Left hindlimb (tissue), 1 donor: ENCODE results near the gene JMJD8.
"Not testable (repeated sequence)": the region's sequence is repeated elsewhere in the genome, so short reads cannot be mapped to it uniquely, and the experiment has no call there.

Experiments
- DNase-seq: peaks from one replicate; pipeline ENCODE4 v3.0.0-alpha.2; 2018

The JMJD8 gene

GRCh38 chr16:708019-708418 lies 23.9 kb upstream of the JMJD8 start:
- DNase-seq = no peak

- DNase-seq = no peak
These were observed 23.0 kb upstream of the JMJD8 start for GRCh38 chr16:707062-707538.

DNA sequence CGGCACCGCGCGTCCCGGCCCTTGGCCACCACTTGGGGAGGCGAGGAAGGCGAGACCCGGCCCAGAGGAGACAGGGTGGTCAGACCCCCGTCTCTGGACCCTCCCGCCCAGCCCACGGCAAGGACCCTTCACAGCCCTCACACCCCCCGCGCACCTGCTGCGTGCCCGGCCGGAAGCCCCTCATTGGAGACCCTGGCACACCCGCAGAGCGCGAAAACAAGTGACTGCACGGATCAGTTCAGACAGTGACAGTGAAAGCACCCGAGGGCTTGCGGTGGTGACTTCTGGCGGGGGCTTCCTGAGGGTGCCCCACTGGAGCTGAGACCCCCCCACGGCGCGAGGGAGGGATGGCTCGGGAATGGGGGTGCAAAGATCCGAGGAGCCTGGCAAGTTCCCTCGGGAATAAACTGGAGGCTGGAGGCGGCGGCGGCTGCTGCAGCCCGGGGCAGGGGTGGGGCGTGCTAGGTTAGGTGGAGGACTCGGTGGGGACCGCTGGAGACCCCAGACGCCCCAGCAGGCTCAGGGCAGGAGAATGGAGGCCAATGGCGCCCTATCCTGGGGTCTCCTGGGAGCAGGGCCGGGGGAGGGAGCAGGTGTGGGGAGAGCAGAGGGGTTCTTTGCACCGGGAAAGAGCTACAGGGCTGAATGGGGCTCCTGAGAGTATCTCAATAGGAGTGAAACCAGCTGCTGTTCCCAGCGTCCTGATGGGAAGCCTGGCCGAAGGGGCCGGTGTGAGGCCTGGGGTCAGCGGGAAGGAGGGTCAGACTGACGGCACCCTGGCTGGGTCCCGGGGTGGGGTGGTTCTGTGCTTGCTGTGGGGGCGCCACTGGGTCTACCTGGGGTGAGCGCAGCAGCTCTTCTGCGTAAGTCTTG lies 22.3 kb upstream of the JMJD8 start:
- no peak for DNase-seq

GRCh38 chr16:705431-706188 lies 21.5 kb upstream of the JMJD8 start, which contains the start of gene FBXL16:
Gene FBXL16, minus strand, starts transcription at chr16:705801. Its CDS starts 8,396 bp downstream, at chr16:697405.
- no peak for DNase-seq

- no peak for DNase-seq
These were observed 20.6 kb upstream of the JMJD8 start for GRCh38 chr16:704552-705380.

DNA sequence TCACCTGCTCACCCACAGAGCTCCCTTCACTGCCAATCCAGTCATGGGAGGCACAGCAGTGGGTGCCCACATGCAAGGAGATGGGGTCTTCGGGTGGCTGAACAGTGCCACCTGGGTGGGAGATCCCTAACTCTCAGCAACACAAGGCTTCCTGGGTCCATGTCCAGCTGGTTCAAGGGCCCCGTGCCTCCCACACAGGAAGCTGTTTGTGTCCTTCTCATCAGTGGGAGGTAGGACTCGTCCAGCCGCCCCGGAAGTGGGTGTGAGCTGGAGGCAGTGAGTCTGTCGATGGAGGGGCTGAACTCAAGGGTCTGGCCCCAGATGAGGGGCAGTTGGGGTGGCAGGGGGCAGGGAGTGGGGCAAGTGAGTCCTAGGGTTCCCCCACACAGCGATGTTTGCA lies 19.9 kb upstream of the JMJD8 start:
- DNase-seq = no peak

DNA sequence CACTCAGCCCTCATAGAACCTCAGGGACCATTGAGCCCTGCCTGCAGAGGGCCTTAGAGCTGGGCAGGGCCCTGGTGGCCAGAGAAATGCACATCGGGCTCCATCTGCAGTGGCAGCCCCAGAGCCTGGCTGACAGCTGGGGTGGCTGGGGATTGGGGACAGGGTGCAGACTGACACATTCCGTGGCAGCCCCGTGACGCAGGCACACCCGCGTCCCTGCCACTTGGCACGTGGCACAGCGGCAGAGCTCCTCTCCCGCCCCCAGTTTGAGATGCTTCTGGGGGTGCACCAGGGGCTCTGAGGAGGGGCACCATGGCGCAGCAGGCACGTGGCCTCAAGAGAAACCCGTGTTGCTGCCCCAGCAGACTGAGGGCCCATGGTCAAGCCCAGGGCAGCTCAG lies 19.3 kb upstream of the JMJD8 start:
- DNase-seq = no peak

GRCh38 chr16:702341-702740 lies 18.2 kb upstream of the JMJD8 start:
- DNase-seq = no peak

DNA sequence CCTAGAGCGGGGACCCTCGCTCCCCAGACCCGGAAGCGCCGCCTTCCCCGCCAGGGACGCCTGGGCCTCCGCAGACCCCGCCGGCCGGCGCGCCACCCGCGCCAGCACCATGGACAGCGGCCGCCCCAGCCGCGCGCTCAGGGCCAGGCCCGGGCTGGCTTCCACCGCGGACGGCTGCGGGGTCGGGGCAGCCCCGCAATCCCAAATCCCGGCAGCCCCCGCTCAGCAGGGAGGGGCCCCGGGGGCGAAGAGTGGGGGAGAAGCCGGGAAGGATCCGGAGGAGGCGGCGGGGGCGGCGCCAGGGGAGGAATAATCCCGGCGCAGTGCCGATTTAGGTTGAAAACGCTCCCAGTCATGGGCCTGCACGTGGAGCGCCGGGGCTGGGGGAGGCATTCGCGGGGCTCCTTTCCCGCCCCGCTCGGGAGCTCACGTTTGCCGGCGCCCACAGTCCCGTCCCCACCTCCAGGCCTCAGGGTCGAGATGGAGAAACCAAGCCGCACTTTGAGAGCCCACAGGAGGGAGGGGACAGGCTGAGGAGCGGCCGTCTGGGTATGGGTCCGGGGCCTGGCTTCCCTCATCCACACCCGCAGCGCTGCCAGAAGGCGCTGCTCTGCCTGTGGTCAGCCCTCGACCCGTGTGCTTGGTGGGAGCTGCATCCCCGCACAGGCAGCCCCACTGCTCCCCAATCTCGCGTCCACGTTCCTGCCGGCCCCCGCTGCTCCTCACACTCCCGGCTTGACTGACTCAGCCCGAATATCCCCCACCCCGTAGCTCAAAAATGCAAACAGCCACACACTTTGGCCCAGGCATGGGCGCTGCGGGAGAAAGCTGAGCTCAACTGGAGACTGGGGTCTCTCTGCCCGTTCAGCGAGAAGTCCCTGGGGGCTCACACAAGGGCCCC lies 16.8 kb upstream of the JMJD8 start:
- DNase-seq = no peak

DNA sequence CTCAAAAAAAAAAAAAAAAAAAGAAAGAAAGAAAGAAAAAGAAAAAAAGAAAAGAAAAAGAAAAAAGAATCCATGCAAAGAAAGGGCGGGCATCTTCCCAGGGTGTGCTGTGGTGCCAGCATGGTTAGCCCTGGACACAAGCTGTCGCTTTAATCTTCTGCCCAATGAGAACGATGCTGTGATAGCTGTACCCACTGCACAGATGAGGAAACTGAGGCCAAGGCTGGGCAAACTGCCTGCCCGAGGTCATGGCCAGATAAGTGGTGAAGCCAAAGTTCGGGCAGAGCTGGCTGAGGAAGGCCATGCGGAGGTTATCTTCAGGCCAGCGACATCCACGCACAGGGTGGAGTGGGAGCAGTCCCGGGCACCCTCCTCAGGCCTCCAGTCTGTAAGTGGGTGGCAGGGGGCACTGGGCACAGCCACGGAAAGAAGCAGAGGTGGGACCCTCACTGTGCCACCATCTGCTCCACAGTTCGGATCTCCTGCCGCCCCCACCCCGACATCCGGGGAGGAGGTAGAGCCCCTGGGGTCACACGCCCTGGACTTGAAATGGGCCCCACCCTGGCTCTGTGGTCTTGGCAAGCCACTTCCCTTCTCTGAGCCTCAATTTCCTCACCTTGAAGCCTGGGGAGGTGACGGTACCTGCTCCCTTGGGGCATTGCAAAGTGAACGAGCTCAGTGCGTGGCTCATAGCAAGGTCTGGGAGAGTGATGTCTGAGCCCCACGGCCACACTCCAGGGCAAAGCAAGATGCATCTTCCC lies 15.0 kb upstream of the JMJD8 start:
- no peak for DNase-seq

DNA sequence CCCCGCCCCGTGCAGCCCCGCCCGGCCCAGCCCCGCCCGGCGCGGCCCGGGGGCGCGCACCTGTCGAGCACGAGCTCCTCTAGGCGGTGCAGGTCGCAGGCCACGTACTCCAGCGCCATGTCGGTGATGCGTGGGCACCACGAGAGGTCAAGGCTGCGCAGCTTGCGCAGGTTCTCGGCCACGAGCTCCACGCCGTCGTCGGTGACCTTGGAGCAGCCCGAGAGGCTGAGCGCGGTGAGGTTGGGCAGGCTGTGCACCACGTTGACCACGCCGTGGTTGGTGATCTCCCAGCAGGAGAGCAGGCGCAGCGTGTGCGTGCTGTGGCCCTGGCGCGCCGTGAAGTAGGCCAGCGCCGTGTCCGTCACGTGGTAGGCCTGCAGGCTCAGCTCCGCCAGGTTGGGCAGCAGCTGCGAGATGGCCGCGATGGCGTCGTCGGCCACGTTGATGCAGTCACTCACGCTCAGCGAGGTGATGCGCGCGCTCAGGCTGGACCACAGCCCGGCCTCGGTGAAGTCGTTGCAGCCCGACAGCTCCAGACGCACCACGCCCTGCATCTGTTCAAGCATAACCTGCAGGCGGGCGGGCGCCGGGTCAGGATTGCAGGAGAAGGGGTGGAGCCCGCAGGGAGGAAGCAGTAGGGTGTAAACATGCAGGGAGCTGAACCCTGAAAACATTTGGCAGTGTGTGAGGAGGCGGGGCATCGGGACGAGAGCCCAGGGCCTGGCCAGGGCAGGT lies 11.4 kb upstream of the JMJD8 start:
- DNase-seq = no peak

DNA sequence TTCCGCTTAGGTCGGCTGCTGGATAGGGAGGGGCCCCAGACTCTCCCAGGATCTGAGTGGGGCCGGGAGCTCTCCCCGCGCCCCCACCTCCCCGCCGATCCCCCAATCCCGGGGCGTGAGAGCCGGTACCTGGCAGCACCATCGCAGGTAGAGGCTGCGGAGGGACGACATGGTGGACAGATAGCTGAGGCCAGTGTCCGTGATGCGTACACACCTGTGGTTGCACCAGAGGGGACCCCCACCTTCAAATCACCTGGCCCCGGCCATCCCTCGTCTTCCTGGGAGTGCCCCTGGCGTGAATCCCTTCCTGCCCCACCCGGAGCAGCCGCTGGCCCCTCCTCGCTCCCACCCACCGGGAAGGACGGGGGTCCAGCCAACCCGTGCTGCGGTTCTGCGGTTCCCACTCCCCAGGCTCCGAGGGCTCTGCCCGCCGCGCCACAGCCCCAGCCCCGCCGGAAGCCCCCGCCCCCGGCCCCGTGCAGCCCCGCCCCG lies 10.8 kb upstream of the JMJD8 start:
- DNase-seq = no peak

GRCh38 chr16:694187-694862 lies 10.2 kb upstream of the JMJD8 start:
- no peak for DNase-seq

- DNase-seq = no peak
These were observed 9.6 kb upstream of the JMJD8 start for GRCh38 chr16:693766-694165.

DNA sequence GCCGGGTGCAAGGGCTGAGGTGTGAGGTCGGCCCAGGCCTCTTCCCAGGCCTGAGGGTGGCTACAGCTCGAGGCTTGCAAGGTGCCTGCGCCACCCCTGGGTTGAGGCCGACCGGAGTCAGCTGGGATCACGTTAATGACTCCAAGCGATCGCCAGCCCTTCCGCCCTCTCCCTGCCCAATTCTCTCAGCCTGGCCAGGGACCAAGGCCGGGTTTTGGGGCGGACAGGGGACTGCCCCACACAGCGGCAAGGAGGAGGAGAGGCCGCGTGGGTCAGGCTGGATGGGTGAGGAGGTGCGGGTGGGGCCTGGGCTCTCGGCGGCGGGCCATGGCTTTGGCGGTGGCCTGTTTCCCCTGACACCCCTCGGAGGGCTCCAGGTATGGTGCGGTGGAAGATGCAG lies 9.2 kb upstream of the JMJD8 start:
- DNase-seq = no peak

GRCh38 chr16:692356-693108 lies 8.4 kb upstream of the JMJD8 start:
- no peak for DNase-seq

GRCh38 chr16:691242-691641 lies 7.1 kb upstream of the JMJD8 start:
- DNase-seq = not testable (repeated sequence)

- DNase-seq = no peak
These were observed 5.2 kb upstream of the JMJD8 start for GRCh38 chr16:689175-689897.
